ENCODE results near the gene PLA2G4F.

PLA2G4F gene

DNA sequence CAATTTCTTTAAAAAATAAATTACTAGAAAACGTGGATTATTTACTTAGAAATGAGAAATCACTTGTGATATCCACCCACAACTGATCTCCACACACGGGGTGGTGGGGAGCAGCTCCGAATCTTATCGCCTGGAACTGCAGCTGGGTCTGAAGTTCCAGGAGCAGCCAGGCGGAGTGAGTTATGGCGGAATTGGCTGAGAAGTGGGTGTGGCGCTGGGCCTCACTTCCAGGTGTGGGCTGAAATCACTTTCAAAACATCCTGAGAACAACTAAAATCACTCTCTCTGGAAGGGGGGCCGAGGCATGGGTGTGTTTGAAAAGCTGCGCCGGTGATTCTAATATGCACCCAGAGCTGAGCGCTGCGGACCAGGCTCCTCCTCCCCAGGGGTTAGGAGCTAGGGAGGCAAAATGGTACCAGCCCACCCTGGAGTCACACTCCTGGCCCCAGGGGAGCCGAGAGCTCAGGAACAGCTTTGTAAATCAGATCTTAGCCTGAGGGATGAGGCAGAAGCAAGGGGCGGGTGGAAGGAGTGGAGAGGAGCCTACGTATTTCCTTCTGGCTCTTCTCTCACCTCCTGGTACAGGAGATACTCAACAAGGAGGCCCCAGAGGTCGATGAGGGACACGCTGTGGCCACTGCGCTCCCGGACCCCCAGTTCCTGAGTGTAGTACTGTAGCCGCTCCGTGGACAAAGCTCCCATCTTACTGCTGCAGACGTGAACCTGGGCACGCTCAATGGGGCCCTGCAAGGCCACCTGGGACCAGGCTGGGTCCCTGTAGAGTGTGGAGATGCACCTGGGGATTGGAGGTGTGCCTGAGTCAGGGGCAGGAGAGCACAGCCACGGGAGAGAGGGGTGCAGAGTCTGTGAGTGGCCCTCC is 9.6 kb downstream of the PLA2G4F start:
- DNase-seq: no peak

DNA sequence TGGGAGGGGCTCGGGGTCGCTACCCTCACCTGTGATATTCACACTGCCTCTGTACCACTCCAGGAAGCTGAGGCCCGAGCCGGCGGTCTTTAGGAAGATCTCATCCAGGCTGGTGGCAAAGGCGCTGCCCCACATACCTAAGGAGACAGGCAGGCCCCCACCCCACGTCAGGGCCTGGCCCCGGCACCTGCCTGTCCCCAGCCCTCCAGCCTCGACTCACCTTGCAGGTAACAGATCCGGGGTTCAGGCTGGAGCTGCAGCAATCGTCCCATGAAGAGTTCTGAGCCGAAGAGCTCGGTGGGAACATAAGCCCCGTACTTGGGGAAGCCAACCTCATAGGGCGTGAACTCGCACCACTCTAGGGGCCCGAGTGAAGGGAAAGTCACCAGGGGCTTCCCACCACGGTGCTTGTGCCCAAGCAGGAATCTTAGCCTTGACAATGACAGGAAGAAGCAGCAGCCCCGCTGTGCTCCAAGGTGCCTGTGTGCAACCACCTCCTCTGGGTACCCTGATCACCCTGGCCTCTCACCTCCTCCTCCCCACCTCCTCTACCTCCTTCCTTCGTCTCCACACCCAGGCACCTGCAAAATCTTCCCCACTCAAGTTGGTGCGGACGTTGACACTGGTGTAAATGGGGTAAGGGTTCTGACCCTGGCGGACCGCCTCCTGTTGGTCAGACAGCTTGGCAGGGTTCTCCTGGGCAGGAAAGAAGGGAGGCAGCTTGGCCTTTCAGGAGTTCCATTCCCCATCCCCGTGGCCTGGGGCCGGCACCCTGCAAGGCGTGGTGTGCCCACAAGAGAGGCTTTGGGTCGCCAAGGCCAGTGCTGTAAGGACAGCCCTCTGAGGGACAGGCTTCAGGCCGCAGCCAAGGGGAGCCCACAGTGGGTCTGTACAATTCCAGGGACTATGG is 10.6 kb downstream of the PLA2G4F start:
- DNase-seq: no peak

DNA sequence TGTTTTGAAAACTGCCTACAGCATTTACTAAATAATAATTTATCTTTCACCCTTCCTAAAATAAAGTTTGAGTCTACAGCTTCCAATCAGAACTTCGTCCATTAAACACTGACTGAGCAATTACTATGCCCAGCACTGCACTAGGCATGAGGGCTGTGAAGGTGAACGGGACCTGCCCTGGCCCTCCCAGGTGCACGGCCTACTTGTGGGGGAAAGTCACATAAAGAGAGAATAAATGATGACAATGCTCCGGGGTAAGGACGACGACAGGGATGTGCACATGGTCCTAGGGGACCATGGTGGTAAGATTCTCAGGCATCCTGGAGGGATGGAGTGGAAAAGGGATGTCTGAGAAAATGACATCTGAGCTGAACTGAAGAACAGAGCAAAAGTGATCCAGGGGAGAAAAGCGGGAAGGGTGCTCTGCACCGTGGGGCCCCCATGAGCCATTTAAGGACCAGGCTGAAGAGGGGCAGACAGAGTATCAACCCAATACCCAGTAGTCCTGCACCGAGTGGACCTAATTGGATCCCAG is 11.5 kb downstream of the PLA2G4F start:
- no peak for DNase-seq

DNA sequence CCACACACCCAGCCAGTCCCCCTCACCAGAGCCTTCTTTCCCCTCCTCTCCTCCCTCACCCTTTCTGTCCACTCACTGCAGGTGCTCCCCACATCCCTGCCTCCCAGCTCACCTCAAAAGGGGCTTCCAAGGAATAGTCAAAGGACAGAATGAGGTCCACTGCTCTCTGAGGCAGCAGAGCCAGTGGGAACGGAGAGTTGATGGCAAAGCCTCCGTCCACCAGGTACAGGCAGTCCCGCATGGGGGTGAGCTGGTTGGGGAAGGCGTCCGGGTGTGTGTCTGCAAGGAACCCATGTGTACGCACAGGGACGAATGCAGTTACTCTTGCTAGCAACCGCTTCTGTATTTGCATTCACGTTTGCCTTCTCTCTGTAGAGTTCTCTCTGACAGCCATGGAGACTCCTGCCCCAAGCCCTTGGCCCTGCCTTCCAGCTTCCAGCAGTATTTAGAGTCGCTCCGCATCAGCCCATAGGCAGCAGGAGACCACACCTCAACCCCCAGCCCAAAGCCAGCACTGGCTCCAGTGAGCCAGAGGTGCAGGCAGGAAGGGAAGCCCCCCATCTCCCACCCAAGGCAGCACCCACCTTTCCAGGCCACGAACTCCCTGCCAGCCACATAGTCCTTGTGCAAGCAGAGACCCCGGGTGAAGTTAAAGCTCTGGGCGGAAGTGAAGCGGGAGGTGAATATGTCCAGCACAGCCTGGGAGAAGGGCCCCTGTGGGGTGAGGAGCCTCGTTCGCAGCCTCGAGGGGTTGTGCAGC is 12.4 kb downstream of the PLA2G4F start:
- DNase-seq: no peak

DNA sequence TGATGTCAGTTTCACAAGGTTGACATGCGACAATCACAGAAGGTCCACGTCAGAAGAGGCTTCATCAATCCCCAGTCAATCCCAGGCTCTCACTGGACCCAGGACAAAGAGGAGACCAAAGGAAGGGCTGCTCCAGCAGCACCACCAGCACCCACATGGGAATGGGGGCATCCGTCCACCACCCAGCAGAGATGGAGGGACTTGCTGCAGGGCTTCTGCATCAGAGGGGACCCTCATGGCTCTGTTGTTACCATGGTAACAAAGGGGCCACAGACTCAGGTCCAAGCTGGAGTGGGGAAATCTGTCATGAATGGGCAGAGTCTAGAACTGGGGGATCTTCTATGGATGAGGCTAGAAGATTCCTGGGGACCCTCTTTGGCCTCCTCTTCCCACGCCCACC is 13.1 kb downstream of the PLA2G4F start:
- no peak for DNase-seq

DNA sequence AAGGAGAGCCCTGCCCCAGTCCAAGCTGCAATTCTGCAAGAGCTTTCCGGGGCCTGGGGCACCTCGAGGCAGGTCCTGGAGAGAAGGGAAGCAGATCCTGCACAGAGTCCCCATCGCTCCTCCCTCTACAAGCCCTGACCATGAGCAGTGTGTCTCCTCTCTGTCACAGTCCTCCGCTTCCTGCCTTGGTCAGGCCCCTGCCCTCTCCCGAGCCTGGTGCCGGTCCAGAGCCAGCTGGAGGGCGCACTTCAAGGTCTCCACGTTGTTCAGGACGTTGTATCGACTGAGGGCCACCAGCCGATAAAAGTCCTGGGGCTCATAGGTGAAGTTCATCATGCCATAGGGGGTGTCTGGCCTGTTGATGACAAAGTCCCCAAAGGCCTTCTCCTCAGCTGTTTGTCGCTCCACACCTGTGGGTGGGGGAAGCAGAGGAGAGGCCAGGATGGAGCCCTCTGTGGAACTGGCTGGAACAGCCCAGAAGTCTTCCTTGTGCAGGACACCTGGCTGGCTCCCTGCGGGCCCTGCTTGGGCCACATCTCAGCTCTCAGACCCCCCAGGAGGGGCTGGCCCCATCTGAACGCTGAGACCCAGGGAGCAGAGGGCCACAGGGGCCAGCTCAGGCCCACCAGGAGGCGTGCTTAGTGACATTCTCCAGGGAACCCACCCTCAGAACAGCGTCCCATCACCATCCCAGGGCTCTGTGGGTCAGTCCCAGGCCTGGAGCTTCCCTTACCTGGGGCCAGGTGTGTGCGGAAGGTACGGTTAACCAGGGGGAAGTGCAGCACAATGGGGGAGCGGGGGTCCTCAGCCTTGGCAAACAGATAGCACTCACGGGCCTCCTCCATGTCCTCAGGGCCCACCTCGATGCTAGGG is 14.4 kb downstream of the PLA2G4F start:
- DNase-seq: no peak

DNA sequence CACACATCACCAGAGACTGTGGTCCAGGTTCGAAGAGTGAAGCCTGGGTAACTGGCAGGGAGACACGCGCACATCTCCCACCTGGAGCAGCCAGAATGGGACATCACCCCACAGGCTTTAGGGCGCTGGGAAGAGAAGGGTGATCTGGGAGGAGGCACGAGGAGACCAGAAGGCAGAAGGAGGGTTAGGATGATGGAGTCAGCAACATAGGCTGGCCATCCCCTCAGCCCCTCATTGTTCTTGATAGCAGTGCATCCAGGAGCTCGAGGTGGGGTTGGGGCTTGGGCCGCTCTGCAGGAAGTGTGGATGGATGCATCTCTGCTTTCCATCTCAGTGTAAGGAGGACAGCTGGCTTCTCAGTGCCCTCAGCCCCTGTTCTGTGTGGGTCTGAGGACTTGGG is 15.2 kb downstream of the PLA2G4F start:
- DNase-seq: no peak

DNA sequence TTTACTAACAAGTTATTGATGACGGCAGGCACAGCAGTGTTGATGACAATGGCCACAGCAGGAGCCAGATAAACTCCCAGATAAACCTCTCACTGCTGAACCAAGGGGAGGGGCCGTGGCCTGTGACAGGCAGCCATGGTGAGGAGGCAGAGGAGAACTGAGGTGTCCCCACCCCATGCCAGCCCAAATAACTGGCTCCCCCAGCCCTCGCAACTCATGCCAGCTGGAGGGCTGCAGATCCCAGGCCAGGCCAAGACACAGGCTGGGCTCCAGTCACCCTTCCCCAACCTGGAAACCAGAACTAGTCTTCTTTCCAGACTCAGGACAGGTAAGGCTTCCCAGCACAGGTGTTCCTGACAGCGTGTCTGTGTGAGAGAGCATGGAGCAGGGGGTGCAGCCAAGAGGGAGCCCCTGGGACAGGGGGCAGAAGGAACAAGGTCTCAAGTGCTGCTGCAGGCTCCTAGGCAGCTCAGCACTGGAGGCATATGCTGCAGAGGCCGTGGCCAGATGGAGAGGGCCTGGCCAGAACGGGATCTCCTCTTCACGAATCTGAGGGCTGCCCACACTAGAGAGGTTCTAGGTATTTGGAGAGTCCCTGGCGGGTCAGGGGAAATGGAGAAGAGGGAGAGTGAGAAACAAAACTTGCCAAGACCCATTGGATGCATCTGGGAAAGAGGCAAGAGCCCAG is 15.9 kb downstream of the PLA2G4F start:
- no peak for DNase-seq

DNA sequence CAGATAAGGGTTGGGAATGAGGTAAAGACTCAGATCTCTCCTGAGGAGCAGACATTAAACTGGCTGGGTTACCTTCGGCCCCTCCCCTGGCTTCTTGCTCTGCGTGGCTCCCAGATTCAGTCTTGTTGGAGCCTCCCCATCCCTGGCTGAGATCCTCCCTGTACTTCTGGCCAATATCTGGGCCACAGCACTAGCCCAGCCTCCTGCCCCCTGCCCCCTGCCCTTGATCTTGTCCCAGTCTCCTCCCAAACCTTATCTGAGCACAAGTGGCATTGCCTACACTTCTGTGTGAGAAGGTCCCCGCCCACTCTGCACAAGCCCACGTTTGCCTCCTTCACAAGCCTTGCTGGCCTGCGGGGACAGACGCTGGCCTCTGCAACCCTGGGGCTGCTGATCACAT is 16.8 kb downstream of the PLA2G4F start:
- no peak for DNase-seq

DNA sequence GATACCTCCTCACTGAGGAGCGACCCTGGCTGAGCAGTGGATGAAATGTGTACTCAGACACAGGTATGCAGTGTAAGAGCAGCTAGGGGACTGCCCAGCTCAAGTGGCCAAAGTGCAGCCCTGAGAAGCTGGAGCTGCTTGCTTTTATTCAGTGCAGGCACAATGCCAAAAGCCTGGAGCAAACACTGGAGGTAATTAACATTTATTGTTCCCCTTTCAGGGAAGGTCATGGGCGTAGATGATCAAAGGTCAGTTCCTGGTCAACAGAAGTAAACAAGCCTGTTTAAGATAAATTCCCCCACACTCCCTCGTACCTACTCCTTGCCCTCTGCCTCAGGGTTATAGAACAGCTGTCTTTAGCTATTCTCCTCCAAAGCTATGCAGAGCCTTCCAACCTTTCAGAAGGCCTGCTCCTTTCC is 17.5 kb downstream of the PLA2G4F start:
- no peak for DNase-seq

DNA sequence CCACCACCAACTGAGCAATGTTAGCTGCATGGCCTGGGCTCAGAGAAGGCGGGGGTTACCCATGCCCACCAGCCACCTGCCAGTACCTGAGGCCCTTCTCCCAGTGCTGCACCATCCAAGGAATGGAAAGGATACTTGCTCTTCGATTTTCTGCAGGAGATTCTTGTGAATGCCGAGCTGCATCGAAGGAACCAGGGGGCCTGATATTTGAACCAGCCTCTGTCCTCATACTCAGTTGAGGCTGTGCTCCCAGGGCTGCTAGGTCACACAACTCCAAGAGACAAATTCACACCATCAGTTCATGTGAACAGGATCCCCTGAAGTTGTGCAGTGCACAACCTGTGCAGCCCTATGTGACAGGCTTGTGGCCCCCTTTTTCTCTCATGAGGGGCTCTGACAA is 18.0 kb downstream of the PLA2G4F start:
- DNase-seq: no peak

DNA sequence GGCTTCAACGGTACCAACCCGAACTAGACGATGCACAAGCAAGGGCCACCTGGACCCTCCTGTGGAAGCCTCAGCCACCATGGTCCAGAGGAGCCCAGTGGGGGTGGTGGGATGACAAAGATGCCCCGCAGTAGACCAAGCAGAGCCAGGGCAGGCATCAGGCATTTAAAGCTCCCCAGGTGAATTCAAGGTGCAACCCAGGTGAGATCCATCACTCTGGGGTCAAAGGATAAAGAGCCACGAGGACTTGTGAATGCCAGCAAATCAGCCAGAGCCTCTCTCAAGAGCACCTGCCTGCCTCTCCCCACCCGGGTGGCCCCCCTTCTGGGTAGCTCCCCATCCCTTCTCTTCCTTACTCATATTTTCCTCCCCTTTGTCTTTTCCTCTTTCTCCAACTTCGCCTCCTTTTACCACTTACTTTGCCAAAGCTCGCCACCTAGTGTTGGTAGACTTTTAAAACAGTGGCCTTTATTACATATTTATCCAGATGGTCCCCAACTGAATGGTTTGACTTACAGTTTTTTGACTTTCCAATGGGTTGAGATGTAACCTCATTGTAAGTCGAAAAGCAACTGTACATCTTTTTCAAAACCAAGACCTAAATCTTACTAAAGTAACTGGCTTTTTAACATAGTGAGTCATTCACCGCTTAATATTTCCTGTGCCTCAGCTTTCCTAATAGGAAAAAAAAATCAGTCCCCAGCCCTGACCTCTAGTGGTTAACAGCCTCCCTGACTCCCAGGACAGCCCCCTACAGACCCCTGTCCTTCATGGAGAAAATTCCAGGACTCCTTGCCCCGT is 18.8 kb downstream of the PLA2G4F start:
- DNase-seq: peak; percentile 15

DNA sequence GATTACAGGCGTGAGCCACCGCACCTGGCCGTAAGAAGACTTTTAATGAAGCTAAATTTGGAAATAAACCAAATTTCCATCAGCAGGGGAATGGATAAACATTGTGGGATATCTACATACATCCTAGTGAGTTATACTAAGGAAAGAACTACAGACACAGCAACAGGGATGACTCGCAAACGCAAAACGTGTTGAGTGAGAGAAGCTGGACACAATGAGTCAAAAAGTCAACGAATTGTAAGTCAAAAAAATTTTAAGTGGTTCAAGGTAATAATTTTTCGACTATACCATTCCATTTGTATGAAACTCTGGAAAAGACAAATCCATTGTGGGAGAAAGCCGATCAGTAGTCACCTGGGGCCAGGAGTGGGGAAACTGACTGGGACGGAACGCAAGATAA is 19.9 kb downstream of the PLA2G4F start:
- DNase-seq: no peak

DNA sequence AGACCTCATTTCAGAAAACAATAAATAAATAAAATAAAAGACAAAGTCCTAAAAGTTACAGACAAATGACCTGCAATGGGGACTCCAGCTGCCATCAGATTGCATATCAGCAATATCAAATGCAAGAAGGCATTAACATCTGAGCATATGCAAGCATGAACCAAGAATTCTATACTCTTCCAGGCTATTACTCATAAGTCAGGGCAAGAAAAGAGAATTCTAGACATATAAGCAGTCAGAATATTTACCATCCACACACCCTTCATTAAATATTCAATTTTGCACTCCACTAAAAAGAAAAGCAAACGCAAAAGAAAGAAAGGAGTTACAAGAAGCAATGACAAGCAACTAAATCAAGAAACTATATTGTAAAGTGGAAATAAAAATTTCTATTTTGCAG is 21.1 kb downstream of the PLA2G4F start:
- DNase-seq: no peak

DNA sequence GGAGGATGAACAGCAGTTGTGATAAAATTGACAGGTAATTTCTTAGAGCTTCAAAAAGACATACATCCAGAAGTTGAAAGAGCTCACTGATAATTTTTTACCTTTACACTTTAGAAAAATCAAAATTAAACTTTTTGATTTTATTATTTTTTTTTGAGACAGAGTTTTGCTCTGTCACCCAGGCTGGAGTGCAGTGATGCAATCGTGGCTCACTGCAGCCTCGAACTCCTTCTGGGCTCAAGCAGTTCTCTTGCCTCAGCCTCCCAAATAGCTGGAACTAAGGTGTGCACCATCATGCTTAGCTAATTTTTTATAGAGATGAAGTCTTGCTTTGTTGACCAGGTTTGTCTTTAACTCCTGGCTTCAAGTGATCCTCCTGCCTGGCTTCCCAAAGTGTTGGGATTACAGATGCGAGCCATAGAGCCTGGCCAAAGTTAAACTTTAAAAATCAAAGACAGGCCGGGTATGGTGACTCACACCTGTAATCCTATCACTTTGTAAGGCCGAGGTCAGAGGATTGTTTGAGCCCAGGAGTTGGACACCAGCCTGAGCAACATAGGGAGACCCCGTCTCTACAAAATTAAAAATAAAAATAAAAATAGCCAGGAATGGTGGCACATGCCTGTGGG is 21.7 kb downstream of the PLA2G4F start:
- no peak for DNase-seq

DNA sequence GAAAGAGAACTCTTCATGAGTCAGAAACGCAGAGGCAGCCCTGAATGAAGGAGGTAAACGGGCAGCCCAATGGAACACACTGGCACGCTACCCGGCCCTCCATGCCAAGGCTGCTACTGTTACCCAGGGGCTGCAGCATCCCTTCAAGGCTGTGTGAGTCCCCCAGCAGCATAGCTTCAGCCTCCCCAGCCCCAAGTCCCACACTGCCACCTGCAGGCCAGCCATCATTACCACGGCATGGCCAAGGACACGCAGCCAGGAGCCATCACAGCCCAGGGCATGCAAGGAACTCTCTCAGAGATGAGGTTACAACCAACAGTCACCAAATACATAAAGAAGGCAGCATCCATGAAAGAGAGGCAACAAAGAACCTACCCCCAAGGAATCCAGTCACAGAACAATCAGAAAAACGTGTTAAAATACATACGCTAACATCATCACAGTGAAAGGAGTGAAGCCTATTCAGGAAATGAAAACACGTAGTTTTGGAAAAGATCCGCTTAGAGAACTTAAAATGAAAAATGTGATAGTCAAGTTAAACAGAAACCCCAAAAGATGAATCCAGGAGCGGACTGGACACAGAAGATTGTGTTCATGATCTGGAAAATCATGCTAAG is 22.4 kb downstream of the PLA2G4F start:
- DNase-seq: no peak

DNA sequence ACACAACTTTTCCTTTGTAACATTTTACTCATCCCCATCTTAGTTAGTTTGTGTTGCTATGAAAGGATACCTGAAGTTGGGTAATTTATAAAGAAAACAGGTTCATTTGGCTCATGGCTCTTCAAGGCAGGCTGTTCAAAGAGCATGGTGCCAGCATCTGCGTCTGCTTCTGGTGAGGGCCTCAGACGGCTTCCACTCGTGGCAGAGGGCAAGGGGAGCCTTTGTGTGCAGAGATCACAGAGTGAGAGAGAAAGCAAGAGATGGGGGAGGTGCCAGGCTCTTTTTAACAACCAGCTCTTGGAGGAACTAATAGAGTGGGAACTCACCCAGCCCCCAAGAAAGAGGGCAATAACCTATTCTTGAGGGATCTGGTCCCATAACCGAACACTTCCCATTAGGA is 23.1 kb downstream of the PLA2G4F start:
- DNase-seq: no peak

DNA sequence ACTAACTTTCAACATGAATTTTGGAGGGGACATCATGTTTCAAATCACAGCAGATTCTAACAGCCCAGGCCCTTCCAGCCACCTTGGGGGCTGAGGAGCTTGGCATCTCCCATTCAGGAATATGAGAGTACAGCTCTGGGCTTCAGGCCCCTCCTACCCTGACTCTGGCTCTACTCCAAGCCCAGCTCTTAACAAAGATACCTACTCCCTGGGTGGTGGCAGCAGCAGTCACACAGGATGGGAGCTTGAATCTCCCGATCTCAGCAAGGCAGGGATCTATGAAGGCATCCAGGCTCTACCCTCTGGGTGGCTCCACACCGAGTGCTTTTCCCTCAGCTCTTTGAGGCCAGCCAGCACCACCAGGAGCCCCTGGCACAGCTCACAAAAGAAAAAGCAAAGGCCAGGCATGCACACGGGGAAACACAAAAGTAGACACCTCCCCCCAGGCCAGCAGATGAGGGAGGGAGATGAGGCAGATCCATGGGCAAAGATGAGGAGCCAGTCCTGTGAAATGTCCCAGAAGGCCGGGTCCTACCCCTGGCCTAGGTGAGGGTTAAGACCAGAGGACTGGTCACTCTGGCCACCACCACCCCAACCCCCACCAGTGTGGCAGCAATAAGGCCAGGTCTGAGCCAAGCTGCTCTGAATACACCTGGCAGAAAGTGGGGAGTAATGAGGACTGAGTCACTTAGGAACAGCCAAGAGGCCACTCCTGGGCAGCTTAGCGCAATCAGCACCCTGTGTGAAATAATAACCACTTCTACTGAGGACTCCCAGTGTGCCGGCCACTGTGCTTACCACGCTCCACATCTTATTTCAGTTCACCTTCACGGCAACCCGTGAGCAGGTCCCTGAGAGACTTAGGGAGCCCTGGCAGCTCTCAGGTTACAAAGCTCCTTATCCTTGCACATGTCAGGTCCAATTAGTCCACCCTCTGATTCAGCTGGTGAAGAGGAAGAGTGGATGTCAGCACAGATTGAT is 24.3 kb downstream of the PLA2G4F start:
- peak; percentile 10 for DNase-seq

All from NCI-H2227 treated with DMSO at 0.1 percent for 48 hours (cell line).